Measurements from ENCODE around the gene ANKRD23.

The ANKRD23 gene

DNA sequence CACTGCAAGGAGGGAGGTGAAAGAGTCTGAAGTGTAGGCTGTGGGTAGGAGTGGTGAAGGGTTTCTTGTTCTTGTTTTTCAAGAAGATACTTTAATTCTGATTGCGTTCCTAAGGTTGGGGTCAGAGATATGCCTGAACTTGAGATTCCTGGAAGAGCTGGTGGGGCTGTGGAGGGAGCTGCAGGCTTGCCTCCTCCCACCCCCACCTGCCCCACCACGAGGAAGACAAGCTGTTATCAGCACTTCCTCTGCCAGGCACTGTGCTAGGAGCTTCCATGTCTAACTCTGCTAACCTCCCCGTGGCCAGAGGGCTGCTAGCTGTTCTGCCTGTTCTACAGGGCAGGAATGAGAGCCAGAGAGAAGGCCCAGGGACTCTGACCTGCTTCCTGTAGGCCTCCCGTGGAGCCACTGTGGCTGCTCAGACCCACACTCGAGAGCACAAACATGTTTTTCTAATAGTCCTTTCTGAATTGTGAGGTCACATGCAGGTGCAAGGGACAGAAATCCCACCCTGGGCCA lies 13.7 kb downstream of the ANKRD23 start:
- TF ChIP-seq SIN3A (IDR thresholded peaks at IDR 0.05; ENCODE audit: borderline replicate concordance, insufficient read depth, low read length) (no peak), POLR2AphosphoS5 (IDR thresholded peaks at IDR 0.05; ENCODE audit: low read depth, low read length) (no peak), TAF1 (IDR thresholded peaks at IDR 0.05; ENCODE audit: borderline replicate concordance, insufficient read depth, low read length) (no peak)

DNA sequence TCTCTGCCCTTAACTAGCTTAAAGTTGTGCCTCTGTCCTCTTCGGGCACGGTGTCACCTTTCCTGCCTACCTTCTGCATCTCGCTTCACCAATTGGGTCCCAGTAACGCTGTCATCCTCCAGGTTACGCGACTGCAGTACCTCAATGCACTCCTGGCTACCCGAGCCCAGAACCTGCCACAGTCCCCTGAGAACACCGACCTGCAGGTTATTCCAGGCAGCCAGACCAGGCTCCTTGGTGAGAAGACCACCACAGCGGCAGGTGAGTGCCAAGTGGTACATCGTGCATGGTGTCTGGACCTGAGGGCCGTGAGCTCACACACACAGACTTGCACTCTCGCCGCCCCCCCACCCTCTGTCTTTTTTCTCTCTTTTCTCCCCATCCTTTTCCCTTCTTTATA lies 14.9 kb downstream of the ANKRD23 start:
- TF ChIP-seq POLR2AphosphoS5 (IDR thresholded peaks at IDR 0.05; ENCODE audit: low read depth, low read length), result no peak
- TF ChIP-seq SIN3A (IDR thresholded peaks at IDR 0.05; ENCODE audit: borderline replicate concordance, insufficient read depth, low read length), result no peak
- TF ChIP-seq TAF1 (IDR thresholded peaks at IDR 0.05; ENCODE audit: borderline replicate concordance, insufficient read depth, low read length), result no peak
- TF ChIP-seq, protein P1, sequence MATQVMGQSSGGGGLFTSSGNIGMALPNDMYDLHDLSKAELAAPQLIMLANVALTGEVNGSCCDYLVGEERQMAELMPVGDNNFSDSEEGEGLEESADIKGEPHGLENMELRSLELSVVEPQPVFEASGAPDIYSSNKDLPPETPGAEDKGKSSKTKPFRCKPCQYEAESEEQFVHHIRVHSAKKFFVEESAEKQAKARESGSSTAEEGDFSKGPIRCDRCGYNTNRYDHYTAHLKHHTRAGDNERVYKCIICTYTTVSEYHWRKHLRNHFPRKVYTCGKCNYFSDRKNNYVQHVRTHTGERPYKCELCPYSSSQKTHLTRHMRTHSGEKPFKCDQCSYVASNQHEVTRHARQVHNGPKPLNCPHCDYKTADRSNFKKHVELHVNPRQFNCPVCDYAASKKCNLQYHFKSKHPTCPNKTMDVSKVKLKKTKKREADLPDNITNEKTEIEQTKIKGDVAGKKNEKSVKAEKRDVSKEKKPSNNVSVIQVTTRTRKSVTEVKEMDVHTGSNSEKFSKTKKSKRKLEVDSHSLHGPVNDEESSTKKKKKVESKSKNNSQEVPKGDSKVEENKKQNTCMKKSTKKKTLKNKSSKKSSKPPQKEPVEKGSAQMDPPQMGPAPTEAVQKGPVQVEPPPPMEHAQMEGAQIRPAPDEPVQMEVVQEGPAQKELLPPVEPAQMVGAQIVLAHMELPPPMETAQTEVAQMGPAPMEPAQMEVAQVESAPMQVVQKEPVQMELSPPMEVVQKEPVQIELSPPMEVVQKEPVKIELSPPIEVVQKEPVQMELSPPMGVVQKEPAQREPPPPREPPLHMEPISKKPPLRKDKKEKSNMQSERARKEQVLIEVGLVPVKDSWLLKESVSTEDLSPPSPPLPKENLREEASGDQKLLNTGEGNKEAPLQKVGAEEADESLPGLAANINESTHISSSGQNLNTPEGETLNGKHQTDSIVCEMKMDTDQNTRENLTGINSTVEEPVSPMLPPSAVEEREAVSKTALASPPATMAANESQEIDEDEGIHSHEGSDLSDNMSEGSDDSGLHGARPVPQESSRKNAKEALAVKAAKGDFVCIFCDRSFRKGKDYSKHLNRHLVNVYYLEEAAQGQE (IDR thresholded peaks at IDR 0.05; ENCODE audit: insufficient read depth in 1 of 2, low read depth in 2 of 2, low read length in 2 of 2), result no peak
- TF ChIP-seq FOXP2 (optimal IDR thresholded peaks at IDR 0.05; ENCODE audit: borderline replicate concordance, extremely low read depth, extremely low read length, insufficient read depth), result no peak

DNA sequence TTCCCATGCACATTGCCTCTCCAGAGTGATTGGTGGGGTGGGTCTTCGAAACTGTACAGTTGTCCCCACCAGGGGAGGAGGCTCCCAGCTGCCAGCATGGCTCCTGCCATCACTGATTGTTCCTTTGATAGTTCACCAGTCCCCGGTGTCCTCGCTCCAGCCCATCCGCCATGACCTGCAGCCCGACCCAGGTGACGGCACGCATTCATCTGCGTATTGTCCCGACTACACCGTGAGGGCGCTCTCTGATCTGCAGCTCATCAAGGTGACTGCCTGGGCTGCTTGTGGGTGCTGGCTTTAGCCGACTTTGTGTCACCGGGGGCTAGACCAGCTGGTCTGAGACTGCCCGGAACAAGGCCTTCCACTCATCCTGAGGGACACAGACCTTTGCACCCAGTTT lies 15.4 kb downstream of the ANKRD23 start:
- TF ChIP-seq FOXP2 (optimal IDR thresholded peaks at IDR 0.05; ENCODE audit: borderline replicate concordance, extremely low read depth, extremely low read length, insufficient read depth) (no peak), POLR2AphosphoS5 (IDR thresholded peaks at IDR 0.05; ENCODE audit: low read depth, low read length) (no peak), SIN3A (IDR thresholded peaks at IDR 0.05; ENCODE audit: borderline replicate concordance, insufficient read depth, low read length) (no peak), TAF1 (IDR thresholded peaks at IDR 0.05; ENCODE audit: borderline replicate concordance, insufficient read depth, low read length) (no peak)
- TF ChIP-seq, protein P1 (IDR thresholded peaks at IDR 0.05; ENCODE audit: insufficient read depth in 1 of 2, low read depth in 2 of 2, low read length in 2 of 2), result no peak

DNA sequence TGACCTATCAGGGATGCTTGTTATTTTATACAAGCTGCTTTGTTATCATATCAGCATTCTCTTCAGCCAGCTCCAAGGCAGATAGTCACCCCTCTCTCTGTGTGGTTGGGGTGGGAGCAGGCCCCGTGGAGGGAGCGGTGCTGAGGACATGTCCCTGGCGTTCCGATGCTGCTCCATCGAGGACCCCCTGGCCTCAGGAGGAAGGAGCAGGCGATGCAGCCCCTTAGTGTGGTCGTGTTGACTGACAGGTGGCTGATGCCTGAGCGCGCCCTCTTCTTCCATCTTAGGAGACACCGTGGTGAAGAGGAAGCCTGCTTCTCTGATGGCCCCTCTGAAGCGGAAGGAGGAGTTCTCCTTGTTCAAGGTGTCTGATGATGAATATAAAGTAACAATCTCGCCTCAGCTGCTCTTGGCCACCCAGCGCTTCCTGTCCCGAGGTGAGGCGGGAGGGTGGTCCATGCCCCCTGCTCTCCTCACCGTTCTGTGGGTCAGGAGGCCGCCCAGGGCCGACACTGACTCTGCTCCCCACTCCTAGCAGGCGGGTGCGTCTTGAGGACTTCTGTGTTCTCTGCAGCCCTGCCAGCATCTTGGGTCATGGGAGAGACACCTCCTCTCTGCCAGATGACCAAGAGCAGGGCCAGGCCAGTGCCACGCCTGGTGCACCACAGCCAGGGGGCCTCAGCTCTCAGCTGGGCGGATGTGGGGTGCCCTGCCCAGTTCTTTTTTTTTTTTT lies 17.1 kb downstream of the ANKRD23 start:
- TF ChIP-seq, protein P1 (IDR thresholded peaks at IDR 0.05; ENCODE audit: insufficient read depth in 1 of 2, low read depth in 2 of 2, low read length in 2 of 2), result no peak
- no peak for TF ChIP-seq SIN3A (IDR thresholded peaks at IDR 0.05; ENCODE audit: borderline replicate concordance, insufficient read depth, low read length)
- no peak for TF ChIP-seq FOXP2 (optimal IDR thresholded peaks at IDR 0.05; ENCODE audit: borderline replicate concordance, extremely low read depth, extremely low read length, insufficient read depth)
- TF ChIP-seq POLR2AphosphoS5 (IDR thresholded peaks at IDR 0.05; ENCODE audit: low read depth, low read length), result no peak
- TF ChIP-seq TAF1 (IDR thresholded peaks at IDR 0.05; ENCODE audit: borderline replicate concordance, insufficient read depth, low read length), result no peak

DNA sequence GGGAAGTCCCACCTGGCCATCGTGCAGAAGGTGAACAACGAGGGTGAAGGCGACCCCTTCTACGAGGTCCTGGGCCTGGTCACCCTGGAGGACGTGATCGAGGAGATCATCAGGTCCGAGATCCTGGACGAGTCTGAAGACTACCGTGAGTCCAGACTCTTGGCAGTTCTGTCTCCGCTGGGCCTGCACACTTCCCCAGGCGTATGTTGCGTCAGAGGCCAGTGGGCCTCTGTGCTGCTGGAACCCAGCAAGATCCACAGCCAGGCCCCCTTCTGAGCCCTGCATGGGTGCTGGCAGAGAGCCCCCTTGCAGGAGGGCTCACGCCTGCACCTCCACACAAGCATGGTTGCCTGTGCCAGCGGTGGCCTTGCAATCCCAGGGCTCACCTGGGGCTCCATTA lies 18.8 kb downstream of the ANKRD23 start:
- TF ChIP-seq POLR2AphosphoS5 (IDR thresholded peaks at IDR 0.05; ENCODE audit: low read depth, low read length), result no peak
- no peak for TF ChIP-seq SIN3A (IDR thresholded peaks at IDR 0.05; ENCODE audit: borderline replicate concordance, insufficient read depth, low read length)
- TF ChIP-seq, protein P1 (IDR thresholded peaks at IDR 0.05; ENCODE audit: insufficient read depth in 1 of 2, low read depth in 2 of 2, low read length in 2 of 2), result no peak
- no peak for TF ChIP-seq FOXP2 (optimal IDR thresholded peaks at IDR 0.05; ENCODE audit: borderline replicate concordance, extremely low read depth, extremely low read length, insufficient read depth)
- TF ChIP-seq TAF1 (IDR thresholded peaks at IDR 0.05; ENCODE audit: borderline replicate concordance, insufficient read depth, low read length), result no peak

Measured in PFSK-1 (cell line).